Measurements from ENCODE around the gene SGIP1. TPM values are rescaled to one million over a fixed set of nuclear protein-coding genes. Genes with fewer than 3 reads are reported as not detected.

SGIP1 gene
- total RNA-seq, 1 experiment from 2014 or later, result not detected

- BruUV-seq (replicated peaks), result no TSS peak
- Histone ChIP-seq H3K27me3 (replicated peaks; ENCODE audit: control insufficient read depth, insufficient read depth, low read length) (no peaks in the 10 kb centered on the region), H3K36me3 (ENCODE audit: control insufficient read depth, insufficient read depth, low read length) (no peaks in the 10 kb centered on the region), H3K4me1 (no peaks in the 10 kb centered on the region), H3K9me3 (no peaks in the 10 kb centered on the region), H3K4me3 (ENCODE audit: low read depth, low read length) (no peak overlapping the region)
- Mint-ChIP-seq H3K27ac (ENCODE audit: unreplicated experiment) (no peak overlapping the region), H3K4me3 (ENCODE audit: unreplicated experiment) (no peak overlapping the region), H3K27me3 (ENCODE audit: insufficient read depth, unreplicated experiment) (no peaks in the 10 kb centered on the region), H3K36me3 (ENCODE audit: insufficient read depth, unreplicated experiment) (no peaks in the 10 kb centered on the region), H3K4me1 (ENCODE audit: low read depth, unreplicated experiment) (no peaks in the 10 kb centered on the region), H3K9me3 (ENCODE audit: unreplicated experiment) (no peaks in the 10 kb centered on the region)
- POLR2A ChIA-PET, result no interaction called here
- CTCF ChIA-PET, result no interaction called here
- TF ChIP-seq, protein P1, sequence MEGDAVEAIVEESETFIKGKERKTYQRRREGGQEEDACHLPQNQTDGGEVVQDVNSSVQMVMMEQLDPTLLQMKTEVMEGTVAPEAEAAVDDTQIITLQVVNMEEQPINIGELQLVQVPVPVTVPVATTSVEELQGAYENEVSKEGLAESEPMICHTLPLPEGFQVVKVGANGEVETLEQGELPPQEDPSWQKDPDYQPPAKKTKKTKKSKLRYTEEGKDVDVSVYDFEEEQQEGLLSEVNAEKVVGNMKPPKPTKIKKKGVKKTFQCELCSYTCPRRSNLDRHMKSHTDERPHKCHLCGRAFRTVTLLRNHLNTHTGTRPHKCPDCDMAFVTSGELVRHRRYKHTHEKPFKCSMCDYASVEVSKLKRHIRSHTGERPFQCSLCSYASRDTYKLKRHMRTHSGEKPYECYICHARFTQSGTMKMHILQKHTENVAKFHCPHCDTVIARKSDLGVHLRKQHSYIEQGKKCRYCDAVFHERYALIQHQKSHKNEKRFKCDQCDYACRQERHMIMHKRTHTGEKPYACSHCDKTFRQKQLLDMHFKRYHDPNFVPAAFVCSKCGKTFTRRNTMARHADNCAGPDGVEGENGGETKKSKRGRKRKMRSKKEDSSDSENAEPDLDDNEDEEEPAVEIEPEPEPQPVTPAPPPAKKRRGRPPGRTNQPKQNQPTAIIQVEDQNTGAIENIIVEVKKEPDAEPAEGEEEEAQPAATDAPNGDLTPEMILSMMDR (IDR thresholded peaks at IDR 0.05; ENCODE audit: insufficient read depth in 1 of 2, low read depth in 1 of 2, low read length in 1 of 2, severe bottlenecking in 1 of 2, unreplicated experiment in 1 of 2), result no peak
- no peak for DNase-seq
- intact Hi-C loops (cut with micrococcal nuclease; ENCODE audit: unreplicated experiment), result no loop called here
Measured at GRCh38 chr1:66676613-66677298, 142.8 kb downstream of the SGIP1 start.

DNA sequence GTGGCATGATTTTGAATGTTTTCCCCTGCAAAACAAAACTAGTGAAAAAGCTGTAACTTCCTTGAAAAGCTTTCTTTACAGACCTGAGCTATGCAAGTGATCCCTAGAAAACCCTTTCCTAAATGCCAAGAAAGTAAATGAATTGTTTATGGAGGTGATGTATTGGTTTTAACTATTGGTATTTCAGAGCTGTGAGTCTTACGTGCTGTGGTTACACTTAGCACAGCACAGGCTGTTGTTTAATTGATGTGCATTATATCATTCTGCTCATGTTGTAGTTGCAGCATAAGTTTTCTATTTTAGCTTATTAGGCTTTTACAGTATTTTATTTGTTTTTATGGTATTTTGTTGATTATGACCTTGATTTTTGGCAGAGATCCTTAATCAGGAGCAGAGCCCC, 144.2 kb downstream of the SGIP1 start:
- no peak overlapping the region for H3K4me3 ChIP-seq (ENCODE audit: low read depth, low read length)
- ChIA-PET CTCF (no interaction called here), POLR2A (no interaction called here)
- BruUV-seq (replicated peaks), result no TSS peak
- no peaks in the 10 kb centered on the region for H3K27me3 ChIP-seq (replicated peaks; ENCODE audit: control insufficient read depth, insufficient read depth, low read length)
- H3K4me1 ChIP-seq, result no peaks in the 10 kb centered on the region
- intact Hi-C loops (cut with micrococcal nuclease; ENCODE audit: unreplicated experiment), result no loop called here
- H3K9me3 ChIP-seq, result no peaks in the 10 kb centered on the region
- Mint-ChIP-seq H3K27ac (ENCODE audit: unreplicated experiment) (no peak overlapping the region), H3K27me3 (ENCODE audit: insufficient read depth, unreplicated experiment) (no peaks in the 10 kb centered on the region), H3K36me3 (ENCODE audit: insufficient read depth, unreplicated experiment) (no peaks in the 10 kb centered on the region), H3K4me3 (ENCODE audit: unreplicated experiment) (no peak overlapping the region), H3K4me1 (ENCODE audit: low read depth, unreplicated experiment) (no peaks in the 10 kb centered on the region), H3K9me3 (ENCODE audit: unreplicated experiment) (no peaks in the 10 kb centered on the region)
- TF ChIP-seq, protein P1 (IDR thresholded peaks at IDR 0.05; ENCODE audit: insufficient read depth in 1 of 2, low read depth in 1 of 2, low read length in 1 of 2, severe bottlenecking in 1 of 2, unreplicated experiment in 1 of 2), result no peak
- no peaks in the 10 kb centered on the region for H3K36me3 ChIP-seq (ENCODE audit: control insufficient read depth, insufficient read depth, low read length)
- no peak for DNase-seq

DNA sequence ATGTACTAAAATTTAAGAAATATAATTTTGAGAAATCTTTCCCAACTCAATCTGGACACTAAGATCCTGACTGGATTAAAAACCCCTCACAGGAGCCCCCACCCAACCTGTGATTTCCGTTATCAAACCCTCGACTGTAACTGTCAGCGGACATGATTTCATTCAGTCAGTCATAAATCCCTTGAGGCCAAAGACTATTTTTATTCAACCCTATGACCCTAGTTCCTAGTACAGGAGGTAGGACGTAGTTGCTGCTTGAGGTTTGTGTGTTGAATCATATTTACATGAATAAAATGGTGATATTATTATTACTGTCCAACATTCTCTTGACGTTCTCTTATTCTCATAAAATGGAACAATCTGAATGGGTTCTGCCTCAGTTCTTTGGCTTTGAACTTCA, 145.2 kb downstream of the SGIP1 start:
- DNase-seq, result no peak
- H3K36me3 Mint-ChIP-seq (ENCODE audit: insufficient read depth, unreplicated experiment), result no peaks in the 10 kb centered on the region
- ChIA-PET POLR2A (no interaction called here), CTCF (no interaction called here)
- no peaks in the 10 kb centered on the region for H3K27me3 Mint-ChIP-seq (ENCODE audit: insufficient read depth, unreplicated experiment)
- no peak overlapping the region for H3K4me3 Mint-ChIP-seq (ENCODE audit: unreplicated experiment)
- H3K27ac Mint-ChIP-seq (ENCODE audit: unreplicated experiment), result no peak overlapping the region
- intact Hi-C loops (cut with micrococcal nuclease; ENCODE audit: unreplicated experiment), result no loop called here
- no peaks in the 10 kb centered on the region for H3K27me3 ChIP-seq (replicated peaks; ENCODE audit: control insufficient read depth, insufficient read depth, low read length)
- no TSS peak for BruUV-seq (replicated peaks)
- no peaks in the 10 kb centered on the region for H3K4me1 Mint-ChIP-seq (ENCODE audit: low read depth, unreplicated experiment)
- TF ChIP-seq, protein P1 (IDR thresholded peaks at IDR 0.05; ENCODE audit: insufficient read depth in 1 of 2, low read depth in 1 of 2, low read length in 1 of 2, severe bottlenecking in 1 of 2, unreplicated experiment in 1 of 2), result no peak
- H3K9me3 ChIP-seq, result no peaks in the 10 kb centered on the region
- no peaks in the 10 kb centered on the region for H3K36me3 ChIP-seq (ENCODE audit: control insufficient read depth, insufficient read depth, low read length)
- no peaks in the 10 kb centered on the region for H3K9me3 Mint-ChIP-seq (ENCODE audit: unreplicated experiment)
- H3K4me1 ChIP-seq, result no peaks in the 10 kb centered on the region
- no peak overlapping the region for H3K4me3 ChIP-seq (ENCODE audit: low read depth, low read length)

Data from Caco-2 (cell line).